ENCODE results near the gene BCKDHB.

DNA sequence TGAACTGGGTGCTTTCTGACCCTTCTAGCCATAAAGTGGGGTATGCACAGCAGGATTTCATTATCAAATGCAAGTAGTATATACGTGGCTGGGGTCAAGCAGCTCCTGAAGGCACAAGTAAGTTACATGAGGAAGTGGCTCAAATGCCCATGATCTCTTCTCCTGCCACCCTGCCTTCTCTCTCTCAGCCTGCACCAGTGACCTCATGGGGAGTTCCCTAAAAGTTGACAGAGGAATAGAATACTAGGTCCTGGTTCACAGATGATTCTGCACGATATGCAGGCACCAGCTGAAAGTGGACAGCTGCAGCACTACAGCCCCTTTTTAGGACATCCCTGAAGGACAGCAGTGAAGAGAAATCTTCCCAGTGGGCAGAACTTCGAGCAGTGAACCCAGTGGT is 282.0 kb downstream of the BCKDHB start:
- TF ChIP-seq, protein P1, sequence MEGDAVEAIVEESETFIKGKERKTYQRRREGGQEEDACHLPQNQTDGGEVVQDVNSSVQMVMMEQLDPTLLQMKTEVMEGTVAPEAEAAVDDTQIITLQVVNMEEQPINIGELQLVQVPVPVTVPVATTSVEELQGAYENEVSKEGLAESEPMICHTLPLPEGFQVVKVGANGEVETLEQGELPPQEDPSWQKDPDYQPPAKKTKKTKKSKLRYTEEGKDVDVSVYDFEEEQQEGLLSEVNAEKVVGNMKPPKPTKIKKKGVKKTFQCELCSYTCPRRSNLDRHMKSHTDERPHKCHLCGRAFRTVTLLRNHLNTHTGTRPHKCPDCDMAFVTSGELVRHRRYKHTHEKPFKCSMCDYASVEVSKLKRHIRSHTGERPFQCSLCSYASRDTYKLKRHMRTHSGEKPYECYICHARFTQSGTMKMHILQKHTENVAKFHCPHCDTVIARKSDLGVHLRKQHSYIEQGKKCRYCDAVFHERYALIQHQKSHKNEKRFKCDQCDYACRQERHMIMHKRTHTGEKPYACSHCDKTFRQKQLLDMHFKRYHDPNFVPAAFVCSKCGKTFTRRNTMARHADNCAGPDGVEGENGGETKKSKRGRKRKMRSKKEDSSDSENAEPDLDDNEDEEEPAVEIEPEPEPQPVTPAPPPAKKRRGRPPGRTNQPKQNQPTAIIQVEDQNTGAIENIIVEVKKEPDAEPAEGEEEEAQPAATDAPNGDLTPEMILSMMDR (IDR thresholded peaks at IDR 0.05), result no peak
- TF ChIP-seq POLR2A (IDR thresholded peaks at IDR 0.05), result no peak

All from lower leg skin (tissue), 3 donors.